HG03457 (cell line): ENCODE data around the gene PAN2.
A peak's percentile ranks its signal among the peaks of the same experiment; 100 is the strongest.

Experiments used
- ATAC-seq: cut with Tn5 transposase; IDR thresholded peaks from one replicate; pipeline ENCODE4 v1.9.1; 2021; ENCODE audit warnings: moderate number of reproducible peaks; ENCODE audit not compliant: unreplicated experiment

PAN2 gene, protein sequence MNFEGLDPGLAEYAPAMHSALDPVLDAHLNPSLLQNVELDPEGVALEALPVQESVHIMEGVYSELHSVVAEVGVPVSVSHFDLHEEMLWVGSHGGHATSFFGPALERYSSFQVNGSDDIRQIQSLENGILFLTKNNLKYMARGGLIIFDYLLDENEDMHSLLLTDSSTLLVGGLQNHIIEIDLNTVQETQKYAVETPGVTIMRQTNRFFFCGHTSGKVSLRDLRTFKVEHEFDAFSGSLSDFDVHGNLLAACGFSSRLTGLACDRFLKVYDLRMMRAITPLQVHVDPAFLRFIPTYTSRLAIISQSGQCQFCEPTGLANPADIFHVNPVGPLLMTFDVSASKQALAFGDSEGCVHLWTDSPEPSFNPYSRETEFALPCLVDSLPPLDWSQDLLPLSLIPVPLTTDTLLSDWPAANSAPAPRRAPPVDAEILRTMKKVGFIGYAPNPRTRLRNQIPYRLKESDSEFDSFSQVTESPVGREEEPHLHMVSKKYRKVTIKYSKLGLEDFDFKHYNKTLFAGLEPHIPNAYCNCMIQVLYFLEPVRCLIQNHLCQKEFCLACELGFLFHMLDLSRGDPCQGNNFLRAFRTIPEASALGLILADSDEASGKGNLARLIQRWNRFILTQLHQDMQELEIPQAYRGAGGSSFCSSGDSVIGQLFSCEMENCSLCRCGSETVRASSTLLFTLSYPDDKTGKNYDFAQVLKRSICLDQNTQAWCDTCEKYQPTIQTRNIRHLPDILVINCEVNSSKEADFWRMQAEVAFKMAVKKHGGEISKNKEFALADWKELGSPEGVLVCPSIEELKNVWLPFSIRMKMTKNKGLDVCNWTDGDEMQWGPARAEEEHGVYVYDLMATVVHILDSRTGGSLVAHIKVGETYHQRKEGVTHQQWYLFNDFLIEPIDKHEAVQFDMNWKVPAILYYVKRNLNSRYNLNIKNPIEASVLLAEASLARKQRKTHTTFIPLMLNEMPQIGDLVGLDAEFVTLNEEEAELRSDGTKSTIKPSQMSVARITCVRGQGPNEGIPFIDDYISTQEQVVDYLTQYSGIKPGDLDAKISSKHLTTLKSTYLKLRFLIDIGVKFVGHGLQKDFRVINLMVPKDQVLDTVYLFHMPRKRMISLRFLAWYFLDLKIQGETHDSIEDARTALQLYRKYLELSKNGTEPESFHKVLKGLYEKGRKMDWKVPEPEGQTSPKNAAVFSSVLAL

DNA sequence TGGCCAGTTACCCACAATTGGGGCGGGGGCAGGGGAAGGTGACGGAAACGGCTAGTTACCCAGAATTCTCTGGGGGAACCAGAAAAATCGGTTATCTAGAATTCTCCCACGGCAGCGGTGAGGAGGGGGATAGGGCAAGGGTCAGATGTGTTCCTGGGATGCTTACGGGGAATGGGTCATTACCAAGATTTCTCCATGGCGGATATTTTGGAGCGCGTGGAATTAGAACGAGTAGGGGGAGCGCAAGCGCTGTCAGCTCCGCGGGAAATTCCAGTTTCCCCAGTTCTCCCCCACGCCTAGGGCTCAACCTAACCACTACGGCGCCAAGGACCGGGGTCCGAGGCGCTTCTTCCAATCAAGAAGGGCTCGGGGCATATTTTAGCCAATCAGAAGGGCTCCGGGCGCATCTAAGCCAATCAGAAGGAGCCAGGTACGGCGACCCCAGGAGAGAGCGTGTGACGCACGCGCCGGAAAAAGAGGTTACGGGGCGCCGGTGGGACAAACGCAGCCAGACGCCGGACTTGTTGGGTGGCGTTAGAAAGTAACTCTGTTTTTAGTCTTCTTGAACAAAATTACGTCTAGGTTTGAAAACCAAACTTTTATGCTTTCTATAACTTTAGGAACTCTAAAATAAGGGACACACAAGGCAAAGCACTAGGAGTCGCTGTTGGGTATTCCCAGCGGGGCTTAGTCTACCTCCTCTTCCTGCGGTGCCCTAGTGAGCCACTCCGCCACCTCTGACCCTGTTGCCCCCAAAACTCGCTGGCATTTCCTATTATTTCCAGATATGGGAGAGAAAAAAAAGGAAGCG lies at the start of gene PAN2:
TSS of gene PAN2 (minus strand) at position 322 of the 811 bp plus-strand sequence. CDS start 906 bp downstream, outside the sequence.
- ATAC-seq: peak; percentile 92

DNA sequence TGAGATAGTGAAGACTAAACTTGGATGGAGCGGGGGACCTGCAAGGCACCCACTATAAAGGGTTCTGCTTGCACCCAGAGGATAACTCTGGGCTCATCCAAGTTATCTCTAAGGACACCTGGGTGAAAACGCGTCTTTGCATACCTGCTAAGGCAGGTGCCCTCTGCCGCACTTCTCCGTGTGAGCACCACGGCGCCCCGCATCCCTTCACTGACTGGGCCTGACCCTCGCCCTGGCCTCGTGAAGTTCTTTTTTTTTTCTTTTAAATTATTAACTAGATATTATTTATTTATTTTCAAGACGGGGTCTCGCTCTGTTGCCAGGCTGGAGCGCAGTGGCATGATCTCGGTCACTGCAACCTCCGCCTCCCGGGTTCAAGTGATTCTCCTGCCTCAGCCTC lies 48.8 kb upstream of the PAN2 start:
- no peak for ATAC-seq

DNA sequence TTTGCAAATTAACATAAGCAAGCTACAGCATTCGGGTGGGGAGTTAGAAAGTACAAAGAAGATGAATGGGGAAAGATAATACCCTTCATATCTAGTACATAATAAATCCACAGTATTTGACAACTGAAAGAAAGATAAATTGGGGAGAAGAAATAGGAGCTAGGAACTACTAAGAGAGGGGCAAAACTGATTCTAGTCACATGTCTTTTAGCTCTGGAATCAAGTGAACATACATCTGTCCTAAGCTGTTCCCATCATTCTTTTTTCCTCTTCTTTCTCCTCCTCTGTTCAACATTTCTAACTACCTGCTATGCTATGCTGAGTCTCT lies 44.2 kb upstream of the PAN2 start:
- no peak for ATAC-seq

DNA sequence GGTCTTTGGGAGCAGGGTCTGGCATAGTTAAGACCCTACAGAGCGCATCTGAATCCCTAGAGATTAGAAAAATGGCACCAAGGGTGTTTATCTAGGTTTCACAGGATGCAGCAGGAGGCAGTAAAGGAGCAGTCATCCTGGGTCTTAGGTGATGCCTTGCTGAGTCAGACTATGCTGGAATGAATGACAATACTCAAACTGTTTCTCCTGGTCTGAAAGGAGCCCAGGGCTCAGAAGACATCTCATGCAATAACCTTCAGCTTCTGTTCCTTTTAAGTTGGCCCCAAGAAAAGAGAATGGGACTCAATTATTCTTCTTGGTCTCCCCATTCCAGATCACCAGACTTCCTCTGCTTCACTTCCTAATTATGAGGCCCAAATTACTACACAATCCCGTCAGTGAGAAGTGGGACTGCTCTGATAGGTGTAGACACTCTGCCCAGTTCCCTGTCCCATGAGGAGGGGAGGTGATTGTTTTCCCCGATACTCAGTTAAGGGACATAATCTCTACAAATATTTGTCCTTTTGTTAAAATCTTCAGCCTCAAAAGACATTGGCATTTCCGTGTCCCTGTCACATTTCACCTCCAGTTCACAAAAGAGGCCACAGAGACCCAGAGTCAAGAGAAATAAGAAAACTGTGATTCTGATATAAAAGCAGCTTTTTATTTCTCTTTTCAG lies 43.6 kb upstream of the PAN2 start:
- no peak for ATAC-seq

DNA sequence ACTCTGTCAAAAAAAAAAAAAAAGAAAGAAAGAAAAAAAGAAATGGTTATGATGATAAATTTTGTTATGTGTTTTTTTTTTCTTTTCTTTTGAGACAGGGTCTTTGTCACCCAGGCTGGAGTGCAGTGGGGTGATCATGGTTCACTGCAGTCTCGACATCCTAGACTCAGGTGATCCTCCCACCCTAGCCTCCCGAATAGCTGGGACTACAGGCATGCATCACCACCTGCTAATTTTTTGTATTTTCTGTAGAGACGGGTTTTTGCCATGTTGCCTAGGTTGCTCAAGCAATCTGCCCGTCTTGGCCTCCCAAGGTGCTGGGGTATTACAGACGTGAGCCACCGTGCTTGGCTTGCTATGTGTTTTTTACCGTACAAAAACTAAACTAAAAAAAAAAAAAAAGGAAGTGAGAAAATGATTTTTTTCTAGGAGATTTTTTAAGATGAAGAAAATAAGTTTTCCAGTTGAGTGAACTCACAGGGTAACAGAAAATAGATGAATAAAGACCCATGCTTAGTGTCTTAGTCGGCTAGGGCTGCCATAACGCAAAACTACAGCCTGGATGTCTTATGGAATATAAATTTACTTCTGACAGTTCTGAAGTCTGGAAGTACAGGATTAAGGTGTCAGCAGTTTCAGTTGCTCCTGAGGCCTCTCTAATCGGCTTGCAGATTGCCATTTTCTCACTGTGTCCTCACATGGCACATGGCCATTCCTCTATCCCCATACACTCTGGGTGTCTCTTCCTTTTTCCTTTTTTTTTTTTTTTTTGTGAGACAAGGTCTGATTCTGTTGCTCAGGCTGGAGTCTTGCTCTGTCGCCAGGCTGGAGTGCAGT lies 42.0 kb upstream of the PAN2 start:
- no peak for ATAC-seq

DNA sequence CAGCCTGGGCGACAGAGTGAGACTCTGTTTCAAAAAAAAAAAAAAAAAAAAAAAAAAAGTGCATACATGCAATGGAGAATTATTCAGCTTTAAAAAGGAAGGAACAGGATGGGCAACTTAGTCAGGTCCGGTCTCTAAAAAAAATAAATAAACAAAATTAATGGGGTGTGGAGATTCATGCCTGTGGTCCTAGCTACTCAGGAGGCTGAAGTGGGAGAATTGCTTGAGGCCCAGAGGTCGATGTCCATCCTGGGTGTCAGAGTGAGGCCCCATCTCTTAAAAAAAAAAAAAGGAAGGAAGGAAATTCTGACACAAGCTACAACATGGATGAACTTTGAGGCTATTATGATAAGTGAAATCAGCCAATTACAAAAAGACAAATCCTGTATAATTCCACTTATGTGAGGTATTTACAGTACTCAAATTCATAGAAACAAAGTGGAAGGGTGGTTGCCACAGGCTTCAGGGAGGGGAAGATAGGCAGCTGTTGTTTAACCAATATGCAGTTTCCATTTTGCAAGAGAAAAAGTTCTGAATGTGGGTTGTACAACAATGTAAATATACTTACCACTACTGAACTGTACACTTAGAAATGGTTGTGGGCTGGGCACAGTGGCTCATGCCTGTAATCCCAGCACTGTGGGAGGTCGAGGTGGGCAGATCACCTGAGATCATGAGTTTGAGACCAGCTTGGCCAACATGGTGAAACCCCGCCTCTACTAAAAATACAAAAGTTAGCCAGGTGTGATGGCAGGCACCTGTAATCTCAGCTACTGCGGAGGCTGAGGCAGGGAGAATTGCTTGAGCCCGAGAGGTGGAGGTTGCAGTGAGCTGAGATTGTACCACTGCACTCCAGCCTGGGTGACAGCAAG lies 41.2 kb upstream of the PAN2 start:
- ATAC-seq: no peak

DNA sequence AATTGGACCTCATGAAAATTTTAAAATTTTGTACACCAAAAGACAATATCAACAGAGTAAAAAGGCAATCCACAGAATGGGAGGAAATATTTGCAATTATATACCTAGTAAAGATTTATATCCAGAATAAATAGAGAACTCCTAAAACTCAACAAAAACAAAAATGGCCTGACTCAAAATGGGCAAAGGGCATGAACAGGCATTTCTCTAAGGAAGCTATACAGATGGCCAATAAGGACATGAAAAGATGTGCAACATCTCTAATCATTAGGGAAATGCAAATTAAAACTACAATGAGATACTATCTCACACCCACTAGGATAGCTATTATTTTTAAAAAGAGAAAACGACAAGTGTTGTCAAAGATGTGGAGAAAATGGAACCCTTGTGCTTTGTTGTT lies 39.7 kb upstream of the PAN2 start:
- ATAC-seq: no peak

DNA sequence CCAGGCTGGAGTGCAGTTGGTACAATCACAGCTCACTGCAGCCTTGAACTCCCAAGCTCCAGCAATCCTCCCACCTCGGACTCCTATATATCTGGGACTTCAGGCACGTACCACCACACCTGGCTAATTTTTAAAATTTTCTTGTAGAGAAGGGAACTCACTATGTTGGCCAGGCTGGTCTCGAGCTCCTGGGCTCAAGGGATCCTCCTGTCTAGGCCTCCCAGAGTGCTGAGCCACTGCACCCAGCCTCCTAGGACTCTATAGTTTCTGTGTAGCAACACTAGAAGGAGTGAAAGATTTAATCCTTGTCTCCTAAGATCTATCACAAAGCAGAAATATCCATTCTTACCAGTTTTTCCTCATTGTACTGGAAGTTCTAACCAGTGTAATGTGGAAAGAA lies 33.1 kb upstream of the PAN2 start:
- ATAC-seq: no peak

DNA sequence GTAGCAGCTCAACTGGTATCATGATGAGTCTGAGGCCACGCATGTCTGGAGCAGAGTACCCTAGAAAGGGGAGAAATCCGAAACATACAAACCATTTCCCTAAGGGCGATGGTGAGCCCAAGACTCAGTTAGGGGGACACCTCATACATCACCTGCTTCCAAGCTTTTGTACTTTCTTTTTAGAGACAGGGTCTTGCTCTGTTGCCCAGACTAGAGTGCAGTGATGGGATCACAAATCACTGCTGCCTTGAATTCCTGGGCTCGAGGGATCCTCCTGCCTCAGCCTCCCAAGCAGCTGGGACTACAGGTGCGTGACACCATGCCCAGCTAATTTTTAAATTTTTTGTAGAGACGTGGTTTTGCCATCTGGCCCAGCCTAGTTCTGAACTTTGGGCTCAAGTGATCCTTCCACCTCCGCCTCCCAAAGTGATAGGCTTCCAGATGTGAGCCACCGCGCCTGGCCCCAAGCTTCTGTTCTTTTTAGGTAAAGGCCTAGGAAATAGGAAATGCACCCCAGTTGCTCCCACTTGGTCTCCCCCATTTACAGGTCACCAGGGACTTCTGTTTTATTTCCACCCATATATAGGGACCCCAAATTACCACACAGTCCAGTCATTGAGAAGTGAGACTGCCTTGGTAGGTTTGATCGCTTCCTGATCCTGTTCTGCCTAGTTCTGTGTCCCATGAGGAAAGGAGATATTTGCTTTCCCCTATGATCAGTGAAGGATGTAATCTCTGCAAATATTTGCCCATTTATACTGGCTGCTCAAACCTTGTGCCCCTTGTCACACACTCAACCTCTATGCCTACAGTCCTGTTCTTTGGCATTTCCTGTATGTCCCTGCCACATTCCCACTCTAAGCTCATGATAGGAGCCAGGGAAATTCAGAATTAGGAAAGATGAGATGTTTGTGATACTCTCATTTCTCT lies 28.6 kb upstream of the PAN2 start, which contains the start of gene APOF:
TSS of gene APOF (minus strand) at position 728 of the 930 bp plus-strand sequence. CDS start at position 616, 112 bp downstream.
- no peak for ATAC-seq

DNA sequence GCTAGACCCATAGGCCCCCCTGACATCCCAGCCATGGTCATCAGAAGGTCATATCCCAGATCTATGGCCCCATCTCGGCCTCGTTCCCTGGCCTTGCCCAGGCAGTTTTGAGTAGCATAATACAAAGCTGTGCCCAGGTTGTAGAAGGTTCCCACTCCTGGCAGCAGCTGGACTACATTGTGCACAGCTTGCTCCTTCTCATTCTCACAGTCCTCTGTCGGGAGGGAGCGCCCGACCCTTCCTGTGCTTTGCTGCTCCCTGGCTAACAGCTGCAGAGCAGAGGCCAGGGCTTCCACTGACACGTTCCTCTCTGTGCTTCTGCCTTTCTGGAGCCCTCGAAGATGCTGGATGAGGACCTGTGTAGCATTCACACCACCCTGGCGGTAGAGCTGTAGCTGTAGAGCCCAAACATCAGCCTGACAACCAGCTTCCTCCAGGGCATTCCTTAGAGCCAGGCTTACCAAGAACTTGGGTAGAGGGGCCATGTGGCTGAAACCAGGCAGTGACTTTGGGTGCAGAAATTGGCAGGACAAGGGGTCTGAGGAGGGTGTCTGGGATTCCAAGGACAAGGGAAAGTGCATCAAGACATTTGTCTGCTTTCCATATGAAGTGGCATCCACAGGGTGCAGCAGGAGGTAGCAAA lies 27.8 kb upstream of the PAN2 start:
- ATAC-seq: no peak

DNA sequence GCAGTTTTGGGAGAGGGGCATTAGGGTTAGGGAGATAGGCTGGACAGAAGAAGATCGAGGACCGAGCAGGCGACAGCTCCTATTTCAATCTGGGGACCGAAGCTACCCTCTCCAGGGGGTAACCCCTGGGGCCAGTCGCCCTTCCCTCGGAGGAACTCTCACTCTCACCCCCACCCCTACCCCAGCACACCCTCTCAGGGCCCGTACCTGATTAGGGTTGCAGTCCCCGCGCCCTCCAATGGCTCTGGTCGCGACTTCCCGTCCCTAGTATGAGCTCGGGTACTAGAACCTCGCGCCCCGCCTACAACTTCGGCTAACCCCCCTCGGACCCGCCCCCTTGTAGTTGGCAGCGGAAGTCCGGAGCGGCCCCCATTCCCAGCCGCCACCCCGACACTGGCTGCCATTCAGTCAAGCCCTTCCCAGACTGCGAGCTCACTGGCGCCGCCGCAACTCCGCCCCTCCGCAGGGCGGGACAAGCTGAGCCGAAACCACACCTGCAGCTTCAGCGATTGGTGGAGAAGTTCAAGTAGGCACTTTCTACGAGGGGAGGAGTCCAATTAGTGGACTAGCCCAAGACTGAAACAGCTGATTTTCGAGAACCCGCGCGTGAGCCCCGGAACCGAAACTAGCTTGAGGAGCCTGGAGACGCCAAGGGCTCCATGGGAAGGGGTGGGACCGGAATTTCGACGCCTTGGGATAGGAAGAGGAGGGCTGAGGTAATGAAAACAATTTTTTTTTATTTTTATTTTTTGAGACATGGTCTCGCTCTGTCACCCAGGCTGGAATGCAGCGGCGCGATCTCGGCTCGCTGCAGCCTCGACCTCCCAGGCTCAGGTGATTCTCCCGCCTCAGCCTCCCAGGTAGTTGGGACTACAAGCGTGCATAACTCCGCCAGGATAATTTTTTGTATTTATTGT lies 26.3 kb upstream of the PAN2 start, which contains the start of gene STAT2:
TSS of gene STAT2 (minus strand) at position 257 of the 917 bp plus-strand sequence. CDS start 3,536 bp downstream, outside the sequence.
- peak; percentile 84 for ATAC-seq

DNA sequence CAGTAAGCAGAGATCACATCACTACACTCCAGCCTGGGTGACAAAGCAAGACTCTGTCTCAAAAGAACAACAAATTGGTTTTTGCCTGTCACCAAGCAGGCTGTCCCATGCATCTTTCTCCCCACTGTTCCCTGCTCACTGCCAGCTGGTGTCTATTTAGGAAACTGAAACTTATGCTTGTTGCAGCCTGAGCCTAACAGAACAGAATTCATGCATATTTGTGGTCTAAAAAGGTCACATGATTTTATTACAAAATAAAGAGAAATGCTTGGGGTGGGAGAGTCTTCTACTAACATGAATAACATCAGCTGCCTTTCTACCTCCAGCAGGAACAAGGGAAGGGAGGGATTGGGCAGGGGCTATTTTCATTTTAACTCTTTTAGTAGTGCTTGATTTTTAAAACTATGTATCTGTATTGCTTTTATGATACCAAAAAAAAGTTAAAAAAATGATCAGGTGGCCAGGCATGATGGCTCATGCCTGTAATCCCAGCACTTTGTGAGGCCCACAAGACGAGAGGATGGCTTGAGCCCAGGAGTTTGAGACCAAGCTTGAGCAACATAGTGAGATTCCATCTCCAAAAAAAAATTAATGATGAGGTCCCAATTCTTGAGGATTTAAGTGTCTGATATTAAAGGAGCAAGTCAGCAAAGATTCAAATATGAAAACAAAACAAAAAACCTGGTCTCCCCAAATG lies 25.2 kb upstream of the PAN2 start:
- no peak for ATAC-seq

DNA sequence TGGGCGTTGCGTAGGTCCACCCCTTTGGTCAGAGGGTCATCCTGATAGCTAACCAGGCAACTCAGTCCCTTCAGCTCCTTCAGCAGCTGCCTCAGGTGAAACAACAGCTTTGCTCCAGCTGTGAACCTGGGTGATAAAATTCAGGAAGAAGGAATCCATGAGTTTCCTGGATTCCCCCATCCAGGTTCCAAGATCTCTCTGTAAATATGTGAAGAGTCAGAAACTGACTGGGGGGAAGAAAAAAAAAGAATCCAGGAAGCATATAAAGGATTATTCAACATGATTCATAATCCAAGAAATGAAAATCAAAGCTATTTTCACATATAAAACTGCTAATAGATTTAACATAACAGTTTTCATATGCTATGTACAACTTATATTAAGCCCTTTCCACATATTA lies 17.5 kb upstream of the PAN2 start:
- ATAC-seq: no peak

DNA sequence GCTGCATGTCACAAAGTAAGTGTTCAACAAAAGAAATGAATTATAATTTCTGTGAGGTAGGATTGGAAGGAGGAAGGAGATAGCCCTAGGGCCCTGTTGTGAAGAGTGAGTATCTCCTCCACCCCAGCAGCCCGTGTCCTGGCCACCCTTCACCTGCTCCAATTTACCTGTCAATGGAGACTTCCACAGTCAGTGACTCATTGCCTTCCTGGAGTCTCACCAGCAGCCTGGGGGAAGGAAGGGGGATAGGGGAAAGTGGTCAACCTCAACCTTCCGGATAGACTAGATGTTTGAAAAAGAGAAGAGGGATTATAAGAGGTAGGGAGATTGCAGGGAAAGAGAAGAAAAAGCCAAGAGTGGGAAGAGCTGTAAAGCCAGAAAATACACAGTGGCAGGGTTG lies 16.9 kb upstream of the PAN2 start:
- ATAC-seq: no peak

DNA sequence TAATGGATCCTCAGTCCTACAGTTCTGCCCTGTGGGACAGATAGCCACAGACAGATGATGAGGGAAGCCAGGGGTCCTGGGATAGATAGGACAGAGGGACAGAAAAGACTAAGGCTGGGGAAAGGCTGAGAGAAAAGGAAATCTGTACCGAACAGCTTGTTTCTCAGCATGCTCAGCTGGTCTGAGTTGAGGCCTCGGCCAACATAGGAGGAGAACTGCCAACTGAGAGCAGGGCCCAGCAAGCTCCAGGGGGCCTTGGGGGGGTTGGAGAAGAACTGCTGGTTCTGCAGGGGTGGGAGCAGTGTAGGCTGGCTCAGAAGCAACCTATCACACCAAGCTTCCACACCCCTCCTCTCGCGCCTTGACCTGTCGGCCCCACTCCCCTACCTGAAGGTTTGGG lies 15.0 kb upstream of the PAN2 start:
- no peak for ATAC-seq
